ENCODE data around the gene GLDC. TPM values are rescaled to one million over a fixed set of nuclear protein-coding genes. Genes with fewer than 3 reads are reported as not detected.

The GLDC gene
- total RNA-seq, 1 donor from 2014 or later: 8.9 TPM

DNA sequence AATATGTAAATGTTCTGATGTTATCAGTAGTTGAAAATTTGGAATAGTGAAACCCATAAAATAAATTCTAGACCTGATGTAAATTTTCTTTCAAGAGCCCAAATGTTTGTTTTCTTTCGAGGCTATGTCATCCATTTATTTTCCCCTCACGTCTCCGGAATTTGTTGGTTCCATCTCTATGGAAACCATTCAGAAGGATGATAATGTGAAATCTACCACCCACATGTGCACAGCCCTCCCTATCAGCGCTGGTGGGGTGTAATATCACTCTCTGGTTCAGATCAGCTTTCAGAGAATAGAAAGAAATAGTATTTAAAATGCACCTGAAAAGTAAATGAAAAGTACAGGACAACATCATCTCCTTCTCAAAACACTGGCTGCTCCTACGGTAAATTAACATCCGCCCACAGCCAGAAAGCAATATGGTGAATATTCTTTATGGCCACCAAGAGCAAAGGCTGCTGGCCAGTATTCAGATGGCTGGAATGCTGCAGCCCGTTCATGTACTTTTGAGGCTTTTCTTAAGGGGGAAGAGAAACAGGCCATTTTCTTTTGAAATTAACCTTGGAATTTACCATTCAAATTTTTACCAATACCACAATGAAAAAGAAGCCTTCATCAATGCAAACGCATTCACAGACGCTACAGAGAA is 28.5 kb downstream of the GLDC start:
- Histone ChIP-seq H3K36me3 (ENCODE audit: insufficient read depth, low read length) (no peaks in the 10 kb centered on the region), H3K4me1 (ENCODE audit: insufficient read depth, low read length) (peaks cover 3% of the 10 kb centered on the region), H3K4me3 (ENCODE audit: insufficient read depth, low read depth, low read length) (no peak overlapping the region), H3K27me3 (ENCODE audit: insufficient read depth, low read length) (no peaks in the 10 kb centered on the region), H4K20me1 (ENCODE audit: insufficient read depth, low read length) (no peaks in the 10 kb centered on the region), H3K9me3 (ENCODE audit: insufficient read depth, low read depth, low read length) (no peaks in the 10 kb centered on the region), H2AFZ (ENCODE audit: low read depth, low read length) (no peak overlapping the region), H3K9ac (ENCODE audit: low read length) (no peak overlapping the region), H3K4me2 (ENCODE audit: low read length) (no peak overlapping the region), H3K27ac (ENCODE audit: low read depth, low read length) (no peak overlapping the region), H3K79me2 (ENCODE audit: insufficient read depth, low read length) (no peaks in the 10 kb centered on the region)
- Mint-ChIP-seq H3K36me3 (ENCODE audit: low read depth, unreplicated experiment) (no peaks in the 10 kb centered on the region), H3K27ac (ENCODE audit: unreplicated experiment) (no peak overlapping the region), H3K4me3 (ENCODE audit: unreplicated experiment) (no peak overlapping the region), H3K27me3 (ENCODE audit: low read depth, unreplicated experiment) (no peaks in the 10 kb centered on the region), H3K9me3 (ENCODE audit: unreplicated experiment) (no peaks in the 10 kb centered on the region), H3K4me1 (ENCODE audit: low read depth, unreplicated experiment) (no peaks in the 10 kb centered on the region)
- TF ChIP-seq, protein P1, sequence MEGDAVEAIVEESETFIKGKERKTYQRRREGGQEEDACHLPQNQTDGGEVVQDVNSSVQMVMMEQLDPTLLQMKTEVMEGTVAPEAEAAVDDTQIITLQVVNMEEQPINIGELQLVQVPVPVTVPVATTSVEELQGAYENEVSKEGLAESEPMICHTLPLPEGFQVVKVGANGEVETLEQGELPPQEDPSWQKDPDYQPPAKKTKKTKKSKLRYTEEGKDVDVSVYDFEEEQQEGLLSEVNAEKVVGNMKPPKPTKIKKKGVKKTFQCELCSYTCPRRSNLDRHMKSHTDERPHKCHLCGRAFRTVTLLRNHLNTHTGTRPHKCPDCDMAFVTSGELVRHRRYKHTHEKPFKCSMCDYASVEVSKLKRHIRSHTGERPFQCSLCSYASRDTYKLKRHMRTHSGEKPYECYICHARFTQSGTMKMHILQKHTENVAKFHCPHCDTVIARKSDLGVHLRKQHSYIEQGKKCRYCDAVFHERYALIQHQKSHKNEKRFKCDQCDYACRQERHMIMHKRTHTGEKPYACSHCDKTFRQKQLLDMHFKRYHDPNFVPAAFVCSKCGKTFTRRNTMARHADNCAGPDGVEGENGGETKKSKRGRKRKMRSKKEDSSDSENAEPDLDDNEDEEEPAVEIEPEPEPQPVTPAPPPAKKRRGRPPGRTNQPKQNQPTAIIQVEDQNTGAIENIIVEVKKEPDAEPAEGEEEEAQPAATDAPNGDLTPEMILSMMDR (IDR thresholded peaks at IDR 0.05; ENCODE audit: insufficient read depth, low read depth, low read length): no peak
- TF ChIP-seq EZH2 (IDR thresholded peaks at IDR 0.05; ENCODE audit: insufficient read depth, low read length): no peak
- DNase-seq (ENCODE audit: low read depth): no peak
- no peak for FAIRE-seq

DNA sequence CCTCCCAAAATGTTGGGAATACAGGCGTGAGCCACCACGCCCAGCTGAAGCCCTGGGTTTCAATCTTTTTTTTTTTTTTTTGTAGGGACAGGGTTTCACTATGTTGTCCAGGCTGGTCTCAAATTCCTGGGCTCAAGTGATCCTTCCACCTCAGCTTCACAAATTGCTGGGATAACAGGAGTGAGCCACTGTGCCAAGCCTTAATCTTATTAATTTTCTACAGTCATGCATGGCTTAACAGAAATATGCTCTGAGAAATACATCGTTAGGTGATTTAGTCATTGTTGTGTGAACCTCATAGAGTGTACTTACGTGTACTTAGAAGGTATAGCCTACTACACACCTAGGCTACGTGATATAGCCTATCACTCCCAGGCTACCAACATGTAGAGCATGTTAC is 31.0 kb downstream of the GLDC start:
- peaks cover 3% of the 10 kb centered on the region for H3K4me1 ChIP-seq (ENCODE audit: insufficient read depth, low read length)
- no peaks in the 10 kb centered on the region for H3K4me1 Mint-ChIP-seq (ENCODE audit: low read depth, unreplicated experiment)
- no peak for DNase-seq (ENCODE audit: low read depth)
- no peak overlapping the region for H3K4me3 ChIP-seq (ENCODE audit: insufficient read depth, low read depth, low read length)
- no peaks in the 10 kb centered on the region for H3K36me3 Mint-ChIP-seq (ENCODE audit: low read depth, unreplicated experiment)
- H2AFZ ChIP-seq (ENCODE audit: low read depth, low read length): no peak overlapping the region
- no peaks in the 10 kb centered on the region for H3K9me3 ChIP-seq (ENCODE audit: insufficient read depth, low read depth, low read length)
- no peak overlapping the region for H3K27ac Mint-ChIP-seq (ENCODE audit: unreplicated experiment)
- no peaks in the 10 kb centered on the region for H4K20me1 ChIP-seq (ENCODE audit: insufficient read depth, low read length)
- FAIRE-seq: no peak
- no peaks in the 10 kb centered on the region for H3K27me3 Mint-ChIP-seq (ENCODE audit: low read depth, unreplicated experiment)
- no peak overlapping the region for H3K27ac ChIP-seq (ENCODE audit: low read depth, low read length)
- H3K4me3 Mint-ChIP-seq (ENCODE audit: unreplicated experiment): no peak overlapping the region
- H3K4me2 ChIP-seq (ENCODE audit: low read length): no peak overlapping the region
- no peaks in the 10 kb centered on the region for H3K79me2 ChIP-seq (ENCODE audit: insufficient read depth, low read length)
- no peaks in the 10 kb centered on the region for H3K36me3 ChIP-seq (ENCODE audit: insufficient read depth, low read length)
- H3K9ac ChIP-seq (ENCODE audit: low read length): no peak overlapping the region
- TF ChIP-seq EZH2 (IDR thresholded peaks at IDR 0.05; ENCODE audit: insufficient read depth, low read length): no peak
- TF ChIP-seq, protein P1 (IDR thresholded peaks at IDR 0.05; ENCODE audit: insufficient read depth, low read depth, low read length): no peak
- no peaks in the 10 kb centered on the region for H3K27me3 ChIP-seq (ENCODE audit: insufficient read depth, low read length)
- H3K9me3 Mint-ChIP-seq (ENCODE audit: unreplicated experiment): no peaks in the 10 kb centered on the region

DNA sequence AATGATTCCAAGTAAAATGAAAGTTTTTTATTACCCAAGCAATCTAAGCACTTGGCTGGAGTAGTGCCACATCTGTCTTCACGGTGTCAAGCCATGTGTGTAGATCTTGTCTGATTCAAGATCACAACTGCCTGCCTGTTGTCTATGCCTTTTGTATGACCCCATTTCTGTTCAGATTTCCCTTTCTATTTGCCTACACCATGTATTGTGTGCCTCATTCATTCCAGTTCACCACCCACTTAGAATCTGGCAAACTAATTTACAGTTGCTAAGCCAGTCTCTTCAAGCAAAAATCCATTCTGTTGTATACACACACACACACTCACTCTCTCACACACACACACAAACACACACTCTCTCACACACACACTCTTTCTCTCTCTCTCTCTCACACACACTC is 33.7 kb downstream of the GLDC start:
- no peaks in the 10 kb centered on the region for H3K27me3 Mint-ChIP-seq (ENCODE audit: low read depth, unreplicated experiment)
- no peak overlapping the region for H3K27ac ChIP-seq (ENCODE audit: low read depth, low read length)
- H2AFZ ChIP-seq (ENCODE audit: low read depth, low read length): no peak overlapping the region
- no peaks in the 10 kb centered on the region for H3K36me3 ChIP-seq (ENCODE audit: insufficient read depth, low read length)
- H3K4me1 ChIP-seq (ENCODE audit: insufficient read depth, low read length): peaks cover 3% of the 10 kb centered on the region
- H3K4me3 Mint-ChIP-seq (ENCODE audit: unreplicated experiment): no peak overlapping the region
- no peaks in the 10 kb centered on the region for H4K20me1 ChIP-seq (ENCODE audit: insufficient read depth, low read length)
- no peaks in the 10 kb centered on the region for H3K9me3 Mint-ChIP-seq (ENCODE audit: unreplicated experiment)
- no peak overlapping the region for H3K27ac Mint-ChIP-seq (ENCODE audit: unreplicated experiment)
- no peak for FAIRE-seq
- no peaks in the 10 kb centered on the region for H3K9me3 ChIP-seq (ENCODE audit: insufficient read depth, low read depth, low read length)
- H3K27me3 ChIP-seq (ENCODE audit: insufficient read depth, low read length): no peaks in the 10 kb centered on the region
- DNase-seq (ENCODE audit: low read depth): no peak
- H3K4me1 Mint-ChIP-seq (ENCODE audit: low read depth, unreplicated experiment): no peaks in the 10 kb centered on the region
- H3K9ac ChIP-seq (ENCODE audit: low read length): no peak overlapping the region
- no peak overlapping the region for H3K4me2 ChIP-seq (ENCODE audit: low read length)
- no peaks in the 10 kb centered on the region for H3K79me2 ChIP-seq (ENCODE audit: insufficient read depth, low read length)
- TF ChIP-seq, protein P1 (IDR thresholded peaks at IDR 0.05; ENCODE audit: insufficient read depth, low read depth, low read length): no peak
- TF ChIP-seq EZH2 (IDR thresholded peaks at IDR 0.05; ENCODE audit: insufficient read depth, low read length): no peak
- H3K4me3 ChIP-seq (ENCODE audit: insufficient read depth, low read depth, low read length): no peak overlapping the region
- no peaks in the 10 kb centered on the region for H3K36me3 Mint-ChIP-seq (ENCODE audit: low read depth, unreplicated experiment)
